HG02943 (cell line): ENCODE results near the gene SLIT3.

Experiments used
- ATAC-seq: cut with Tn5 transposase; IDR thresholded peaks from one replicate; pipeline ENCODE4 v1.9.1; 2021; ENCODE audit warnings: mild to moderate bottlenecking, low read depth, moderate library complexity; ENCODE audit not compliant: unreplicated experiment

SLIT3 gene

DNA sequence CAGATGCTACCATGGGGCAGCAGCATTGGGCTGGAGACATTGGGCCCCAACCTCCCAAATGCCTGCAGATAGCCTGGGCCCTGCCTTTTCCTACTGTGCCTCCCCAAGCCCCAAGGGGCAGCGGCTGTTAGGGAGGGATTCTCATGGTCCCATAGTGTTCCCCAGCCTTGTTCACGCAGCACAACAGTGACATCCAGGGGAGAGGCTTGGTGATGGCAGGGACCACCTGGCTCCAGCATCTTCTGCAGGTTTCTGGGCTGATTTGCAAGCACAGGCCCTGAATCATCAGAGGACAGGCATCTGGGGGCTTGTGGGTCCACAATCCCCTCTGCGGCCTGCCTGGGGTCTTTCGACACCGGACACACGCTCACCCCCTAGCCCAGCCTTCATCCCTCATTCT lies 354.6 kb downstream of the SLIT3 start:
- ATAC-seq: no peak

DNA sequence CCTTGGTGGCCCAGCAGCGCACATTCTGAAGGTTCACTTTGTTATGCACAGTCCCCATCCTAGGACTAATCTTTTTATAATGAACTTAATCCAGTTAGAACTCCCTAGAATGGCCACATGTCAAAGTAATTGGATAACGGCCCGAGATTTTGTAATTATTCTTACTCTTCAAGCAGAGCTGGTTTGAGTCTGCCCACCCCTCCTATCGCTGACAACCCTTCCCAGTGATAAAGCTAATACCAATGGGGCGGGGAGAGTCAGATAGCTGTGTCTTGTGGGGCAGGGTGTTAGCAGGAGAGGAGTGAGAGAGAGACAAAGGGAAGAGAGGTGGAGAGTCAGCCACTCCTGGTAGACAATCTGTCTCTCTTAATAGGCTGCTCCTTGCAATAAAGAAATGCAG lies 356.9 kb downstream of the SLIT3 start:
- ATAC-seq: no peak

DNA sequence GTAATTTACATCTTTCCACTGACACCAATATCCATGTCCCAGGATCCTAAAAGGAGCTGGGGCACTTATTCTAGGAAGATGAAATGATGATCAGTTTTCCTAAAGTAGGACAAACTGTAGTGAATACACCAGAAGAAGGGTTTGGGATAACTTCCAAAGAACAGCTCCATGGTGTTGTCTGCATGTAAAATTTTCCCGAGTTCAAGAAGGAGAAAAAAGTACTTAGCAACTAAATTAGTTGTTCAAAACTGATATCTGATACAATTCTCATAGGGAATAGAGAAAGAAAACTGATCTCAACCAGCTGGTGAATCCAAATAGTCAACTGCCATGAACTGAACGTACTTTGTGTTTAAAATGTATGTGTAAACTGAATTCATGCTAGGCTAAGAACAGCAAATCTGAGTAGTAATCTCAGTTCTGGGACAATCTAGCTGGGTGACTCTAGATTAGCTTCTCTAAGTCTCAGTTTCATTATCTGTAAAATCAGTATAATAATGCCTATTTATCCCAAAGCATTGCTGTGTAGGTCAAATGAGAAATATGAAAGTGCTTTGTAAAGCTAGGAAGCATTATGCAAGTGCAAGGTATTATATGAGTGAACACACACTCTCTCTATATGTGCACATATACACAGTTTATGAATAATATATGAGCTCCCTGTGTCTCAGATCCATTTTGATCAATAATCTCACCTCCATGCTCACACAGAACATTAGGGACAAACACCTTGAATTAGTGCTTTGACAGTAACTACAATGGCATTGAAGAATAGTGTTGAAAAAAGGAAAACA lies 357.7 kb downstream of the SLIT3 start:
- ATAC-seq: no peak

DNA sequence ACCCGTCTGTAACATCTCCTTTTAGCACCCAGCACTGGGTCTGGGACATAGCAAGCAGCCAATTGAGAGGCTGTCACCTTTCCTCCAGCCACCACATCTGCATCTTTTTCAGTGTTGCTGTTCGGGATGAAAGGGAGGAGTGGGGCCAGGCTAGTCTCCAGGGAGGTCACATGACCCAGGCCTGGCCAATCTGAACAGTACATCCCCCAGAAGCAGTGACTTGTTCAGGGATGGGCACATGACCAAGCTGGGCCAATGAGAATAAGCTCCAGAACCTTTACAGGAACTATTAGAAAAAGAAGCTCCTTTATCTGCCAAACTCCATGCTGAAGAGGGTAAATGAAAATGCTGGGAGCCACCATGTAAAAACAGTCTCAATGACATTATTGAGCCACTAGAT lies 359.0 kb downstream of the SLIT3 start:
- no peak for ATAC-seq

DNA sequence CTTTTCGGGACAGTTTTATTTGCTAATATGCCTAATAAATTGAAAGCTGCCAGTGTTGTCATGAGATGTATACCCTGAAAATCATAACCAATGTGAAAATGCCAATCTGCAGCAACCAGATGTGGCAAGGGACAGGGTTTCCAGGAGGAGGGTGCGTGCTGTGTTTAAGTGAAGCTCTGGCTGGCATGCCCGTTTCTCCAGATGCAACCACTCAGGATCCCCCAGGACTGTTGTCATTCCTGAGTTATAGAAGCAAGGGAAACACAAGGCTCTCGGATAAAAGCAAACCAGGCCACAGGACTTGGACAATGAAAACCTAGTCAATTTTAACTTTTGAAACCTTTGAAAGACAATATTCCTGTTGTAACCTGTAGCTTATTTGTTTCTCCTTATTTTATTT lies 360.2 kb downstream of the SLIT3 start:
- no peak for ATAC-seq

DNA sequence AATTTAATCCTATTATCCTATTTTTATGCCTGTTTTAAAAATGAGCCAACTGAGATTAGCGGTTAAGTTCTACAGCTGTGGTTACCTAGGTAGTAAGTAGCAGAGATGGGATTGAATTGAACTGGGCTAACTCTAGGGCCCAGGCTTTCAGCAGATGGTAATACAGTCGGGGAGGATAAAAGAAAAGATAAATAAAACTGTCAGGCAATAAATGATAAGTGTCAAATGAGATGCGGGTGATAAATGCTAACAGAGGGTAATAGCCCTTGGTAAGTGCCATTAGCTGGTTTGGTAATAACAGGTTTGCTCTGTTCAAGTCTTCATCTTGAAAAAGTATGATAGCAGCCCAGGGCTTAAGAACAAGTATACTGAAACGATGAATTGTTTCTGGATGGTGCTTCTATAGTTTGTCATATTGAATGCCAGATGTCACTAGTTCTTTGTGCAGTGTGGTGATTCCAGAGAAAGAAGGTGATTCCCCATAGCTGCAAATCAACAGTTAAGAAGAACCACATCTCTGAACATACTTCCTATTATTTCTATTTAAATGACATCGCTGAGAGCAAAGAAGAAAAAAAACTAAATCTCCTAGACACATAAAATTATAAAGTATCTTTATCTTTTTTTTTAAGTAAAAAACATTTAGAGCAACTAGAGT lies 360.9 kb downstream of the SLIT3 start:
- no peak for ATAC-seq

DNA sequence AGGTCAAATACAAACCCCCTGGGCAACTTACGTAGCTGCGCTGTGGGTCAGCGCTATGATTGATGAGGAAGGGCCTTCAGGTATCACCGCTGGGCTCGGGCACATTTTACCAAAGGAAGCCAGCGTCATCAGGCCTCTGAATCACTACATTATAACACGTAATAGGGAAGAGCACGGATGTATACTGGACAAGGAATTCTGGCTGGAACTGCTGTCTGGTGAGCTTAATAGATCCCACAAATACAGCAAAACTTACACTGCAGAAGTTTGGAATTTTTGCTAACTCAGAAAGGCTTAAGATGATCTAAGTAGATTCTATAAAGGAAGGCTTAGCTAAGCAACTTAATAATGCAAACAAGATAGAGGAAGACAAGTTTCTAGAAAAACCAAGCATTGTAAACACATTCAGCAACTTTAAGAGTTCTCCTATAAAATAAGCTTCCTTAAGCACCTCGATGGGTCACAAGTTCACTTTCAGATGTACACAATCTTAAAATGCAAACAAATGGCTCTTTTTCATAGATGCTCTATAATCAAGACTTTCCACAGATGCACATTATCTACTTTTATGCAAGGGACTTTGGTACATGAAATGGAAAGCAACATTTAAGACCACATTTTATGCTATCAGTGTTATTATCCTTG lies 361.7 kb downstream of the SLIT3 start:
- ATAC-seq: no peak

DNA sequence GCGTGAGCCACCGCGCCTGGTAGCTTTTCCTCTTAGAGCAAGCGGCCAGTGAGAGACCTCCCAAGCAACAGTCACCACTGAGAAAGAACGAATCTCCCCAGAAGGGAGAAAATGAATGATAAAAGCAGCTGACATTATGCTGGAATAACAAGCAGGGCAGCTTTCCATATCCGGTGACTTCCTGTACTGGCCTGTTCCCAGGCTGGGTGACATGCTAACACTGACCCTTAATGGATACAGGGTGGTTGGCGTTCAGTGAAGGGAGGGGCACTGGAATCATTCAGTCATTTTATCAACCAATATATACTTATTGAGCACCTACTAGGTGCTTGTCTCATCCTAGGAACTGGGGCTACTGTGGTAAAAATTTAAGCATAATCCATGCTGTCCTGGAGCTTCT lies 364.4 kb downstream of the SLIT3 start:
- ATAC-seq: no peak

DNA sequence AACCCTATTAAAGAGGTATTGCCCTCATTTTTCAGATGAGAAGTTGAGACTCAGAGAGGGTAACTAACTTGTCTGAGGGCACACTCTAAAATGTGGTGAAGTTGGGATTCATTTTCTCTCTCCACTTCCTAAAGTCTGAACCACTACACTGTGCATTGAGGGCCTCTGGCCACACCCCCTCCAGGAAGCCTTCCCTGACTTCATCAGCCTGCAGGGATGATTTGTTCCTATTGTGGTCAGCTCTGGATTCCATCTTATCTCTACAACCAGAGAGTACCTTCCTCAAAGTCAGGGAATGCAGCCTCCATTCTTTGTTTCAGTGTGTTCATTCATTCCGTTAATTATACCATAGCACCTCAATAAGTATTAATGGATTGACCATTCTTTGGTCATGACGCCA lies 365.8 kb downstream of the SLIT3 start:
- no peak for ATAC-seq

DNA sequence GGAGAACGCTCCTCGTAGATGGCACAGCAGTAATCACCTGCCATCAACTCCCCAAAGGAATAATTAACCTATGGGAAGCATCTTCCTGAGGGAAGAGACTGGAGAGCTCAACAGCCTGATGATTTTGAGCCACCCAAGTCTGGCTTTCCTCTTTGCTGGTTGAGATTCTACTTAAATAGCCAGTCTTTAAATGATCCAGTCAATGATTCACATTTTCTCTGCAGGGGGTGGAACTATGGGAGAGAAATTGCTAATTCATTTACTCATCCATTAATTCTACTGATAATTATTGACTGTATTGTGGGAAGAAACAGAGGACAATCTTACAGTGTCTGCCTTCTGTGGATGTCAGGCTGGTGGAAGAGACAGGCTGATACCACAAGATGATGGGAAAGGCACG lies 366.8 kb downstream of the SLIT3 start:
- no peak for ATAC-seq

DNA sequence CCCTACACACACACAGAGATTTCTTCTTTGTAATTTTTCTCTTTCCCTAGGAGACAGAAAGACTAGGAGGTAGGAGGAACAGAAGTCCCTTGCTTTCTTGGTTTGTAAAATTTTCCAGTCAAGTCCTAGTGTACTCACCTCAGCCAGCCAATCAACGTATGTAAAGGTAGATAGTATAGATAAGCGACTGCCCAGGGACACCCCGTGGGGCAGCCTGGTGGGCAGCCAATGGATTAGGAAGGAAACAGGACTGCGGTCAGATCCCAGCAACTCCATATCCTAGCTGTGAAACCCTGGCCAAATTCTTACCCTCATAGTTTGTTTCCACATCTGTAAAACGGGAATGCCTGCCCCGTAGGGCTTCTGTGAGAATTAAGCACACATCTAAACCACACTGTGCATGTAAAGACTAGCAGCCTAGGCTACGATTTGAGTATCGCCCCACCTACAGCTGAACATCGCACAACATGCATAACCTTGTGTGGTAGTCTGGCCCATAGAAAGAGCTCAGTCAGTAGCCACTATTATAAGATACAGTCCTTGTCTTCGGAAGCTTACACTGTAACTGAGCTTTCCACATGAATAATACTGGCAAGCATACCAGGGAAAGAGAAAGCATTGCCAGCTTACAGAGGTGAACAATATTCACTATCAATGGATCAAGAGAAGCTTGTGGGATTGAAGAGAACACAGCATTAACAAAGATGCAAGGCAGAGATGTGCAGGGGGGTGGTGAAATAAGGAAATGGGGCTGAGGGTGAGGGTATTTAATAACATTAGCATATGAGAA lies 368.3 kb downstream of the SLIT3 start:
- ATAC-seq: no peak

DNA sequence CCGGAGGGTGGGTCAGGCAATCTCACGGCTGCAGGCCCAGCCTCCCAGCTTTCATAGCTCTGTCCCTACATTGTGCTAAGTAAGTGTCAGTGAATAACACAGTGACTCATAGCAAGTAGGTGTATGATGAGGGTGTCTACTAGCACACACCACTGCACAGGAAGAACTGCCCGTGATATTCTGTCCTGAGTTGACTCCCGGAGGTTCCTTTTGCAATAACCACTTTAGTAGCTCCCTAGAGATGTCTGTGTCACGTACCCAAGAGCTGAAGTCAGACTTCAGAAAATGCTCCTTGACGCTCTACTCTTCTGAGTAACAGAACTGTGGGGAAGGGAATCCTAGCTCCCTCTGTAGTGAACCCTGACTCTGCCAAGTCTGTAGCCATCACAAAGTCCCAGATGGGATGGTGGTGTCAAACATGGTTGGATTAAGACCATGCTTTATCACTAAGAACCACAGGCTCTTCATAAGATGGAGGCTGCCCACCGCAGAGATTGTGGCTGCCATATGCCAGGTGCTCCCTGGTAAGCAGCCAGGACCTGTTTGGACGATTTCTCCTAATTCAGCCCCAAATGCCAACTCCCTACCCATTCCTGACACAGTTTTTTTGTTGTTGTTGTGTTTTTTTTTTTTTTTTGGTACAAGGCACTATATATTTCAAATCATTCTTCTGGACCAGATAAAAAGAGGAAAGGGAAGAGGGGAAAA lies 369.1 kb downstream of the SLIT3 start:
- ATAC-seq: no peak

DNA sequence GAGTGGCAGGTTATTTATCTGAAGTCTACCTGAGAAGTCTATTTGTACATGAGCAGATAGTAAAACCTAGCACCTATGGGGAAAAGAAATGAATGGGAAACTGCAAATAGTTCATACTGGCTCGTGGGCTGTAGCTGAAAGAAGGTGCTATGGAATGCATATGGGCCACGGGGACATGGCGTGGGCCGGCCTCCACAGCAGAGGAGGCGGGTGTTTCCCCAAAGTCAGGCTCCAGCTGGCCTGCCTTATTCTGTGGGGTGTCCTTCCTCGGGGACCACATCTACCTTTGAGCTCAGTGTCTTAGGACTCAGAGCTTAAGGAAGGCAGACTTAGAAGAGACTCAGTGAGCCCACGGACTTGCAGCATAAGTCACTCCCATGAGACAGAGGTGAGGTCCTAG lies 371.3 kb downstream of the SLIT3 start:
- ATAC-seq: no peak

DNA sequence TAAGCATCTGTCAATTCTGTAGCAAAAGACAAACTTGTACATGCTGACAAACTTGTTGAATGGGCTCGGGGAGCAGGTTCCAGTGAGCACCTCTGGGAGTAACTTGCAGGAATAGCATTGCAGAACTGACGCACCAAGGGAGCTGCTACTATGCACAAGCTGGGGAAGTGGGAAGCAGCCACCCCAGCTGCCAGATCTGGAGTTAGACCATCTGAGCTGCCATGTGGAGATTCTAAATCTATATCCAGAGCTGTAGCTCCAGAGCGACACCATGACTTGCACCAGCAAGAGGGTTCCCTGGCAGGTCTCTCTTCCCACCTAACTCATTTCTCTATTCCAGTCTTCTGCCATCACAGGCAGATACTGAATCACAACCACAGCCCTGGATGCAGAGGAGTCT lies 375.8 kb downstream of the SLIT3 start:
- no peak for ATAC-seq

DNA sequence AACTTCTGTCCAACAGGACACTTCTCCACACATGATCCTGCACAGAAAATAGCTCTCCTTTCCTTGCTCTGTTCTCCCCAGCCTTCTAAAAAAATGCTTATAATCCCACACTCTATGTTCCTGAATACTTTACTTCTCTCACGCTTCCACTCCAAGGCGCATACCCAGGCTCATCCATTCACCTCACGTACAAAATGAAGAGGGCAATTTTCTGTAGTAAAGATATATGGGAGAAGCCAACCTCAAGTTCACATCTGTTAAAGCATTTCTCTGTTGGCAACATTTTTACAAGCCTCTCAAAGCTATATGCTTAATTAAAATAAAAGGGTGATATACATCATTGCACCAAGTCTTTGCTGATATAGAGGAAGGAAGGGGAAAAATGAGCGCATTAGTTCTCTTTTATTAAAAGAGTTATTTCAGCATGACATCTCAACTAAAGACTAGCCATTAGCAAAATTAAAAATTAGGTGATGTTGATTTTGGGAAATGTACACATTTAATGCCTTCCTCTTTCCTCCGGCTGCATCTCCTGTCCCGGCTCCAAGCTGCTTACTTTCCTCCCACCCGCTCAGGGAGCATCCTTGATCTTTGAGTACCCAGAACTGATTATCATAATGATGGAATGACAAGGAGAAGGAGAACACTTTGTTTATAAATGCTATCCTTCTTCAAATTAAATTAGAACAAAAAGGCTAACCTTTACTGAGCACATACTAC lies 379.6 kb downstream of the SLIT3 start:
- ATAC-seq: no peak

DNA sequence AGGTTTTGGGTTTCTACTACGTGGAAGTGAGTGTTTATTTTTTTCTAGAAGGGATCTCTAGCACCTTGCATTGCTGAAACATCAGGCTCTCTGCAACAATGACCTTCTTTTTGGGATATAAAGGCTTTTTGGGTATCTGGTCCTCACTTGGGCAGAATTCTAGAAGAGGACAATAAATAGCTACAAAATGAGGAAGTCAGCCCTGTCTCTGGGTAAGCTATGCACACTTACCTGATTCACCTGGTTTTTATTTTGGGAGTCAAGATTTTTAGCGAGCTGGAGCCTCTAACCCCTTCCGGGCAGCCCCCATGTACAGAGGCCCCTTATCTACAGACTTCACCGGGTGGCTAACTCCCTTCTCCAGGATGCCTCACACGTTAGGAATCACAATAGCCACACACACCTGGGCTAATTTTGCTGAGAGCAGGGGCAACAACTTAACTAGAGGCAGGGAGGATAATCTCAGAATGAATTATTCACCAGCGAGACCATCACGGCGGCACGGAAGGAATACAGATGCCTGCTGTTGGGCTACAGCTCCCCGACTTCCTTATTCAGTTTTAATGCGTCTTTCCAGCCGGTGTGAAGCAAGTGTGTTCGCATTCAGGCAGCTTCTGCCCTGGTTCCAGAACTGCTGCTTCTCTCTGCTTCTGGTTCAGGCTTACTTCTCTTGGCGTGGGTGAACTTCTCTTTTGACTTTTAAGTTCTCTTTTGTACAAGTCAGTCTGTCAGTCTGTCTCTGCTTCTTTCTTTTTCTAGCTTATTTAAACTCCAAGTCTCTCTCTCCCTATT lies 380.7 kb downstream of the SLIT3 start:
- no peak for ATAC-seq

DNA sequence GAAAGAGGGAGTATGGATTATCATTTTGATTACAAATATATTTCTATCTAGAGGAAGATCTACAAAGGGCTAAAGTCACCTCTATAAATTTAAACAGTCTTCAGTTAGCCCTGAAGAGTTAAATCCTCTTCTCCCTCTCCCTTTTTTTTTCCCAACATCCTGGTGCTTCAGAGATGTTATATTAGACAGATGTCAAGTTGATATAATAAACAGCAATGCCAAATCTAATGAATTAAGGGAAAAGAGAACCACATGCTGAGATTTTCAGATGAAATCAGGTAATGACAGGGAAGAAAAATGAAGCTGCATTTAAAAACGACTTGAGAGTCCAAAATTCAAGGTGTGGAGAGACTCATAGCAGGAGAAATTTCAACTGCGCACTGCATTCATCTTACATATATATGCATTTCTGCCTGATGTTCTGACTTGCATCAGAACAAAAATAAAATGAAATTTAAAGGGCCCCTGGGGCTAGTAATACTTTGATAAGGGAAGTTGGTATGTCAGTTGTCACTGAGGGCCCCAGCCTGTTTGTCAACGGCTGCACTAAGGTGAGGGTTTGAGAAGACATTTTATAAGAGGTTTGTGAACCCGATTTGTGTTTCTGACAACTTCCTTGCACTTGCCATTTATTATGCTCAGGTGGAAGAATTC lies 382.9 kb downstream of the SLIT3 start:
- ATAC-seq: no peak

DNA sequence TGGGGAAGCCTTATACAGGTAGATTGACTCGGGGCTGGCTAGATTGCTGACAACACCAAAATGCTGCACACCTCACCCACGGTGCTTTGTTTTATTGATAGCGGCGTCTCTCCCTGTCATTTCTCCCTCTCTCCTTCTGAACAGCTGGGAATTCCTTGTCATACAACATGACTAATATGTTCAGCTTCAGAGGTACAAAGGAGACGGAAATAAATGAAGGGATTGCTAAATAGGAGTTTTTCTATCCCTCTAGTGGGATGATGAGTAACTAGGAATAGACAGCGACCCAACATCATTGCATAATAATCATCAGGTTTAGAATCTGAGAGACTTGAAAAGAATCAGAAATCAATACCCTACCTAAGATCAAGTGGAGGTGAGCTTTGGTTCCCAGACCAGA lies 384.1 kb downstream of the SLIT3 start:
- ATAC-seq: no peak

DNA sequence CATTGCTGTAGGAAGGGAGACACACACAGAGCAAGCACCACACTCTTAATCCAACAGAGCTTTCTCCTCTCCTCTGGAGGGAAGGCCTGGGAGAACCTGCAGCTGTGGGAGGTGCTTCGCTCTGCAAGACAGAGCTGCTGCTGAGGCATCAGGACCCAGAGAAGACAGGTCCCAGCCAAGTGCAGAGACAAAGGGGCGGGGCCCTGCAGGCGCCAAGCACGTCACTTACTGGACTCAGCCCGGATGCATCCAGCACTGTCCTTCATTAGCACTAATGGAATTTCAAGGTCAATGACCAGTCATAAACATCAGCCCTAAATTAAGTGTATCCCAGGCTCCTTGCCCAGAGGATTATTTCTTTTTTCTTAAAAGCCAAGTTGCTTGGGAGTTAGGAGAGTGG lies 384.7 kb downstream of the SLIT3 start:
- ATAC-seq: no peak
